Heart left ventricle (tissue), 13 donors: Measurements from ENCODE around the gene PSKH1.

Experiments used
- POLR2A ChIP-seq, 2 donors: fragments of 450-650 bp; IDR thresholded peaks; one replicate each; pipeline ENCODE4 v1.6.1; 2017; ENCODE audit warnings: antibody characterized with exemption in 2 of 2, mild to moderate bottlenecking in 2 of 2, moderate library complexity in 2 of 2
- TF ChIP-seq, protein P1 (sequence below), 12 donors: fragments of 200-600 bp; sonication (generic) in 4 of 12; IDR thresholded peaks; one replicate each; pipeline versions ENCODE4 v1.5.0 to v1.8.0; 2018 to 2022; ENCODE audit warnings: antibody characterized with exemption in 12 of 12, mild to moderate bottlenecking in 5 of 12
- donor health status: ischemic (EF 13 %, LVEDD 7.1; RV severe dilation, severe dysfunction).
- donor health status: DM: no; HTN: yes; CAD: no.
- donor health status: DM: no; HTN: no; CAD: no.
- donor health status: ischemic (EF 25% LVEDD 6.9; RV normal size, moderate dysfunction).
- donor health status: ischemic (EF 25% LVEDD 5.7; RV mildly dilated, moderate dysfunction).
- donor health status: ischemic (EF 35%, LVEDD 5.7; RV mildly dilated, moderate dysfunction).
- donor health status: nonischemic (EF 11% LVEDD 7.7; RV severe dilation, severe dysfunction).
- donor health status: DM: yes; HTN: yes; CAD: no.
- donor health status: PGD.
- donor health status: ischemic (EF 29% LVEDD 5.4; RV normal size, mild dysfunction).
- donor health status: nonischemic (EF 23%, LVEDD 6.1; RV moderate dilation, normal function).

DNA sequence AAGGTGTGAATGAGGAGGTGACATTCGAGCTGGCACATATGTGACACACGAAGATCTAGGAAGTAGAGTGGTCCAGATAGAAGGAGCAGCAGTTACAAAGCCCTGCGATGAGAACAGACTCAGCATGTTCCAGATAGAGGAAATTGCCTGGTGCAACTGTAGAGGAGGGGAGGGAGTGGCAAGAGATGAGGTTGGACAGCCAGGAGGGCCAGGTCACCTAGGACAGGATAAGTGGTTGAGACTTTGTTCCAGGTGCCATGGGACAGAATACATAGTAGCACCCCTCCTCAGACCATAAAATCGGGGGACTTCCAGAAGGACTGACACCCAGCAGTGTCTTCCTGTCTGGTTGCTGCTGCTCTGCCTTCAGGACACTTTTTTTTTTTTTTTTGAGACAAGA is 34.6 kb upstream of the PSKH1 start:
- TF ChIP-seq, protein P1, sequence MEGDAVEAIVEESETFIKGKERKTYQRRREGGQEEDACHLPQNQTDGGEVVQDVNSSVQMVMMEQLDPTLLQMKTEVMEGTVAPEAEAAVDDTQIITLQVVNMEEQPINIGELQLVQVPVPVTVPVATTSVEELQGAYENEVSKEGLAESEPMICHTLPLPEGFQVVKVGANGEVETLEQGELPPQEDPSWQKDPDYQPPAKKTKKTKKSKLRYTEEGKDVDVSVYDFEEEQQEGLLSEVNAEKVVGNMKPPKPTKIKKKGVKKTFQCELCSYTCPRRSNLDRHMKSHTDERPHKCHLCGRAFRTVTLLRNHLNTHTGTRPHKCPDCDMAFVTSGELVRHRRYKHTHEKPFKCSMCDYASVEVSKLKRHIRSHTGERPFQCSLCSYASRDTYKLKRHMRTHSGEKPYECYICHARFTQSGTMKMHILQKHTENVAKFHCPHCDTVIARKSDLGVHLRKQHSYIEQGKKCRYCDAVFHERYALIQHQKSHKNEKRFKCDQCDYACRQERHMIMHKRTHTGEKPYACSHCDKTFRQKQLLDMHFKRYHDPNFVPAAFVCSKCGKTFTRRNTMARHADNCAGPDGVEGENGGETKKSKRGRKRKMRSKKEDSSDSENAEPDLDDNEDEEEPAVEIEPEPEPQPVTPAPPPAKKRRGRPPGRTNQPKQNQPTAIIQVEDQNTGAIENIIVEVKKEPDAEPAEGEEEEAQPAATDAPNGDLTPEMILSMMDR (IDR thresholded peaks at IDR 0.05): no peak
- no peak for TF ChIP-seq POLR2A (IDR thresholded peaks at IDR 0.05)
